HepG2 (cell line): ENCODE results near the gene ESYT2. TPM values are rescaled to one million over a fixed set of nuclear protein-coding genes. Genes with fewer than 3 reads are reported as not detected.
A peak's percentile ranks its signal among the peaks of the same experiment; 100 is the strongest.

Experiments used
- CCDC6 ChIP-seq: sonication (generic); formaldehyde crosslinking; IDR thresholded peaks from 2 replicates; pipeline ENCODE4 v1.8.1; 2022; ENCODE audit warnings: mild to moderate bottlenecking, missing genetic modification reagents, moderate library complexity
- DRAP1 ChIP-seq: IDR thresholded peaks from 2 replicates; pipeline ENCODE4 v1.6.1; 2016; ENCODE audit warnings: missing genetic modification reagents, missing compliant biosample characterization
- GPN1 ChIP-seq: sonication (generic); formaldehyde crosslinking; IDR thresholded peaks from 2 replicates; pipeline ENCODE4 v1.5.1; 2020; ENCODE audit warnings: missing genetic modification reagents, borderline replicate concordance
- HMG20A ChIP-seq: IDR thresholded peaks from 2 replicates; pipeline ENCODE4 v1.6.1; 2016; ENCODE audit warnings: borderline replicate concordance
- HMGXB4 ChIP-seq, 2 experiments: sonication (generic) in 1 of 2; formaldehyde crosslinking in 1 of 2; IDR thresholded peaks; 2 replicates each; pipeline versions ENCODE4 v1.4.0 to v1.6.1; 2018 to 2020; ENCODE audit warnings: missing genetic modification reagents in 2 of 2, borderline replicate concordance in 1 of 2, low read depth in 1 of 2, mild to moderate bottlenecking in 1 of 2, missing biosample characterization in 1 of 2
- HOXA5 ChIP-seq: sonication (generic); formaldehyde crosslinking; IDR thresholded peaks from 2 replicates; pipeline ENCODE4 v1.4.0; 2020; ENCODE audit warnings: missing genetic modification reagents
- IKZF5 ChIP-seq: IDR thresholded peaks from 2 replicates; pipeline ENCODE4 v1.6.1; 2018; ENCODE audit warnings: missing genetic modification reagents, mild to moderate bottlenecking, missing compliant biosample characterization
- KDM3A ChIP-seq: IDR thresholded peaks from 2 replicates; pipeline ENCODE4 v1.6.1; 2018; ENCODE audit warnings: low read depth, missing compliant biosample characterization
- KLF16 ChIP-seq, 2 experiments: sonication (generic) in 1 of 2; formaldehyde crosslinking in 1 of 2; IDR thresholded peaks; 2 replicates each; pipeline versions ENCODE4 v1.6.1 to v1.8.0; 2016 to 2023; ENCODE audit warnings: missing genetic modification reagents in 2 of 2, missing compliant biosample characterization in 1 of 2
- NONO ChIP-seq, 2 experiments: fragments of 450-650 bp in 1 of 2; sonication (generic) in 1 of 2; formaldehyde crosslinking in 1 of 2; IDR thresholded peaks in 1 of 2; conservative IDR thresholded peaks in 1 of 2; 2 replicates each; pipeline versions ENCODE4 v1.6.1 to v1.8.0; 2017 to 2022; ENCODE audit warnings: mild to moderate bottlenecking in 1 of 2, missing genetic modification reagents in 1 of 2, moderate library complexity in 1 of 2
- SP2 ChIP-seq: sonication (generic); formaldehyde crosslinking; IDR thresholded peaks from 2 replicates; pipeline ENCODE4 v1.5.1; 2020; ENCODE audit warnings: mild to moderate bottlenecking, missing genetic modification reagents
- TFDP1 ChIP-seq: IDR thresholded peaks from 2 replicates; pipeline ENCODE4 v1.6.1; 2016; ENCODE audit warnings: missing compliant biosample characterization, missing genetic modification reagents, borderline replicate concordance
- TRAFD1 ChIP-seq: sonication (generic); formaldehyde crosslinking; IDR thresholded peaks from 2 replicates; pipeline ENCODE4 v1.5.1; 2020; ENCODE audit warnings: missing genetic modification reagents, mild to moderate bottlenecking, borderline replicate concordance
- ZFX ChIP-seq: sonication (generic); formaldehyde crosslinking; IDR thresholded peaks from 2 replicates; pipeline ENCODE4 v1.4.0; 2020; ENCODE audit warnings: mild to moderate bottlenecking, low read depth, missing genetic modification reagents, moderate library complexity
- ZNF574 ChIP-seq: sonication (generic); formaldehyde crosslinking; IDR thresholded peaks from 2 replicates; pipeline ENCODE4 v1.4.0; 2020; ENCODE audit warnings: missing genetic modification reagents
- ZNF672 ChIP-seq: sonication (generic); formaldehyde crosslinking; IDR thresholded peaks from 2 replicates; pipeline ENCODE4 v1.8.1; 2022; ENCODE audit warnings: missing genetic modification reagents
- ZNF775 ChIP-seq: sonication (generic); formaldehyde crosslinking; IDR thresholded peaks from 2 replicates; pipeline ENCODE4 v1.4.0; 2020; ENCODE audit warnings: missing genetic modification reagents, mild to moderate bottlenecking, moderate library complexity, borderline replicate concordance
- polyA plus RNA-seq, 8 experiments: library from polyadenylated mRNA; depleted of rRNA in 3 of 8; stranded (reverse) in 7 of 8; unstranded in 1 of 8; fragments of >200 nt; fragmentation: Illumina TruSeq in 4 of 8; extraction: Trizol in 4 of 8; gene quantifications; 2 replicates each; pipeline versions ENCODE4 v1.2.1 to v1.2.3, GENCODE V29; 2011 to 2016; ENCODE audit warnings: low read depth in 4 of 8, missing spikeins in 1 of 8, mixed read lengths in 1 of 8; ENCODE audit not compliant: insufficient read depth in 1 of 8
- total RNA-seq, 5 experiments: library from RNA; depleted of rRNA; stranded (reverse); fragments of >200 nt; fragmentation: Illumina TruSeq; extraction: Trizol; gene quantifications; 2 replicates each; pipeline ENCODE4 v1.2.3, GENCODE V29; 2016; ENCODE audit warnings: low read depth in 1 of 5

The ESYT2 gene
- total and polyA plus RNA-seq, 2 of the 13 experiments (the other 11 are each of a cell fraction or from before 2014, with no cell fraction given), result 28.5 to 37.3 TPM

- TF ChIP-seq ZNF574 (CRISPR knock-in tag) (peak; percentile 78; the same call in 1 of the 2 replicates), GPN1 (no peak), ZFX (CRISPR knock-in tag) (peak; percentile 88), KLF16 (CRISPR knock-in tag; IDR thresholded peaks at IDR 0.05) (peak in 1 of 2 experiments; percentile 64; a peak in 1 of 4 replicates), TRAFD1 (no peak), HMGXB4 (CRISPR knock-in tag; IDR thresholded peaks at IDR 0.05; ENCODE audit: borderline replicate concordance in 1 of 2, low read depth in 1 of 2) (peak; percentile 40 to 69; a peak in 2 of 4 replicates), SP2 (no peak), TFDP1 (peak; percentile 39; the same call in 1 of the 2 replicates), HOXA5 (0 out of 2 replicates have a peak, but pooled peaks have one; percentile 57), DRAP1 (peak; percentile 37; the same call in 1 of the 2 replicates), ZNF775 (CRISPR knock-in tag) (no peak), KDM3A (CRISPR knock-in tag) (peak; percentile 36; the same call in 1 of the 2 replicates), ZNF672 (CRISPR knock-in tag) (no peak), NONO (IDR thresholded peaks at IDR 0.05) (no peak), NONO (CRISPR knock-in tag; conservative IDR thresholded peaks at IDR 0.05) (peak; percentile 62), HMG20A (CRISPR knock-in tag) (peak; percentile 46; the same call in 1 of the 2 replicates), IKZF5 (CRISPR knock-in tag) (peak; percentile 75), CCDC6 (CRISPR knock-in tag) (0 out of 2 replicates have a peak, but pooled peaks have one; percentile 58)
These were observed 10.7 kb downstream of the ESYT2 start (continued) for GRCh38 chr7:158818325-158819213.
